Pancreas (tissue), 10 donors: ENCODE results near the gene ZNF324. TPM values are rescaled to one million over a fixed set of nuclear protein-coding genes. Genes with fewer than 3 reads are reported as not detected.
A peak's percentile ranks its signal among the peaks of the same experiment; 100 is the strongest.

Experiments
- ATAC-seq, 4 donors: fragments of 200-7000 bp; cut with Tn5 transposase; one replicate each; pipeline versions ENCODE4 v1.8.0 to v1.9.1; 2020; ENCODE audit warnings: mild to moderate bottlenecking in 4 of 4, moderate library complexity in 4 of 4
- DNase-seq, 6 donors: peaks; one replicate each; pipeline ENCODE4 v3.0.0-alpha.2; 2020
- FAIRE-seq: peaks from 2 replicates; lab custom pipeline; 2012; peaks lifted over from hg19 to GRCh38; lab: Jason Lieb, UNC
- H3K27ac ChIP-seq, 4 donors: fragments of 200-600 bp; sonication (generic); 1 replicate in 3 of 4; 2 replicates in 1 of 4; pipeline versions ENCODE4 v1.5.0 to v1.8.0; 2020
- H3K27me3 ChIP-seq, 4 donors: fragments of 200-600 bp; one replicate each; pipeline ENCODE4 v1.8.0; 2021
- H3K36me3 ChIP-seq, 3 donors: fragments of 200-600 bp; sonication (generic) in 1 of 3; one replicate each; pipeline versions ENCODE4 v1.5.0 to v1.8.0; 2020 to 2021
- H3K4me1 ChIP-seq, 3 donors: fragments of 200-600 bp; one replicate each; pipeline ENCODE4 v1.8.0; 2021
- H3K4me3 ChIP-seq, 4 donors: fragments of 200-600 bp; sonication (generic) in 2 of 4; one replicate each; pipeline versions ENCODE4 v1.5.0 to v1.8.0; 2020 to 2021
- H3K9me3 ChIP-seq, 4 donors: fragments of 200-600 bp; one replicate each; pipeline ENCODE4 v1.8.0; 2021
- CTCF ChIP-seq, 4 donors: fragments of 200-600 bp; sonication (generic) in 3 of 4; IDR thresholded peaks; one replicate each; pipeline versions ENCODE4 v1.5.0 to v1.8.0; 2021; ENCODE audit warnings: antibody characterized with exemption in 4 of 4
- WGBS, 2 donors: extraction: QIAGEN DNeasy Blood & Tissue Kit; methylation state at CpG; one replicate each; pipeline ENCODE4 v1.1.7; 2013; 5-methylcytosine and 5-hydroxymethylcytosine counted together
- intact Hi-C, 3 donors: fragments of 100-400 bp; cut with DNase I; formaldehyde crosslinking; loops; one replicate each; pipeline versions ENCODE4 v1.11.1 to v1.14.2; 2022
- polyA plus RNA-seq, 2 donors: library from polyadenylated mRNA; stranded (reverse); fragments of 200-250 nt; gene quantifications; one replicate each; pipeline ENCODE4 v1.2.3, GENCODE V29; 2013
- total RNA-seq, 6 donors: library from RNA; stranded (reverse); fragmentation: NEBNext Ultra II Directional in 4 of 6; extraction: Animal tissue kit (Norgen Biotek cat#: 25700) in 4 of 6; gene quantifications; one replicate each; pipeline versions ENCODE4 v1.2.1 to v1.2.4, GENCODE V29; 2021 to 2023
- donor health status: healthy with polysubstance abuse.
- donor health status: DM: no; HTN: no; CAD: no; lungs with moderate emphysema.
- donor health status: DM: no; HTN: no; CAD: no.
- donor health status: control.
- donor health status: control.
- donor health status: Bipolar disorder and iron deficiency.
- donor health status: DM: yes; HTN: yes; CAD: no.
- donor health status: DM: no; HTN: no; CAD: no.
- donor health status: DM: no; HTN: no; CAD: no.
- donor health status: DM: yes; HTN: yes; CAD: no.

The ZNF324 gene
- total and polyA plus RNA-seq, 8 donors: 3.5 to 7.3 (median 5.8) TPM

- 3 to 5% methylated on average over 27 of the region's 27 CpGs for WGBS, 2 donors
- Histone ChIP-seq H3K4me3 (peak overlapping the region; percentile 32 to 67 (median 63)), H3K27ac (peak overlapping the region; percentile 84 to 89 (median 86)), H3K27me3 (no peaks in the 10 kb centered on the region), H3K4me1 (peaks cover 0 to 10% (median 0%) of the 10 kb centered on the region in 3 donors), H3K9me3 (no peaks in the 10 kb centered on the region), H3K36me3 (peaks cover 0 to 18% (median 8%) of the 10 kb centered on the region in 3 donors)
- ATAC-seq (peak in 1 of 4 donors; percentile 20), FAIRE-seq (no peak), DNase-seq (no peak)
- intact Hi-C loops: no loop called here
- no peak for TF ChIP-seq CTCF (IDR thresholded peaks at IDR 0.05)
Measured at GRCh38 chr19:58476498-58477015, 9.7 kb downstream of the ZNF324 start.

- ATAC-seq: no peak
- Histone ChIP-seq H3K36me3 (peaks cover 0 to 16% (median 2%) of the 10 kb centered on the region in 3 donors), H3K27me3 (no peaks in the 10 kb centered on the region), H3K9me3 (no peaks in the 10 kb centered on the region), H3K27ac (peak overlapping the region in 3 of 4 donors; percentile 86 to 89 (median 86)), H3K4me1 (peaks cover 0 to 10% (median 0%) of the 10 kb centered on the region in 3 donors), H3K4me3 (no peak overlapping the region)
- peak in 1 of 6 donors; percentile 56 for DNase-seq
- intact Hi-C loops: no loop called here
- WGBS, 2 donors: 86 to 91% methylated on average over 15 of the region's 15 CpGs
- TF ChIP-seq CTCF (IDR thresholded peaks at IDR 0.05): no peak
- no peak for FAIRE-seq
Measured at GRCh38 chr19:58477130-58477529, 10.2 kb downstream of the ZNF324 start.

GRCh38 chr19:58477871-58478270, 11.0 kb downstream of the ZNF324 start:
- no peak for TF ChIP-seq CTCF (IDR thresholded peaks at IDR 0.05)
- ATAC-seq (no peak), FAIRE-seq (no peak), DNase-seq (peak in 2 of 6 donors; percentile 49 to 69)
- Histone ChIP-seq H3K27ac (no peak overlapping the region), H3K4me3 (no peak overlapping the region), H3K36me3 (peaks cover 0 to 11% (median 0%) of the 10 kb centered on the region in 3 donors), H3K27me3 (no peaks in the 10 kb centered on the region), H3K4me1 (peaks cover 0 to 10% (median 0%) of the 10 kb centered on the region in 3 donors), H3K9me3 (no peaks in the 10 kb centered on the region)
- 100% methylated on average over 1 of the region's 1 CpG for WGBS, 2 donors
- intact Hi-C loops: no loop called here

- 91 to 93% methylated on average over 7 of the region's 7 CpGs for WGBS, 2 donors
- no peak for FAIRE-seq
- DNase-seq: no peak
- H3K4me1 ChIP-seq: peaks cover 0 to 10% (median 0%) of the 10 kb centered on the region in 3 donors
- intact Hi-C loops: no loop called here
- H3K27ac ChIP-seq: no peak overlapping the region
- H3K4me3 ChIP-seq: no peak overlapping the region
- no peaks in the 10 kb centered on the region for H3K9me3 ChIP-seq
- H3K27me3 ChIP-seq: no peaks in the 10 kb centered on the region
- H3K36me3 ChIP-seq: peaks cover 0 to 11% (median 0%) of the 10 kb centered on the region in 3 donors
- no peak for TF ChIP-seq CTCF (IDR thresholded peaks at IDR 0.05)
- ATAC-seq: no peak
Measured at GRCh38 chr19:58479303-58479702, 12.4 kb downstream of the ZNF324 start.
